Activated CD8-positive, alpha-beta memory T cell treated with anti-CD3 and anti-CD28 coated beads, Interleukin-2, amount 50 U/mL, for 4 hours (primary cell): ENCODE measurements around the gene ASNSD1.
"Not testable (repeated sequence)": the region's sequence is repeated elsewhere in the genome, so short reads cannot be mapped to it uniquely, and the experiment has no call there.

Experiments used
- DNase-seq: peaks from one replicate; pipeline ENCODE4 v3.0.0-alpha.2; 2020

The ASNSD1 gene

DNA sequence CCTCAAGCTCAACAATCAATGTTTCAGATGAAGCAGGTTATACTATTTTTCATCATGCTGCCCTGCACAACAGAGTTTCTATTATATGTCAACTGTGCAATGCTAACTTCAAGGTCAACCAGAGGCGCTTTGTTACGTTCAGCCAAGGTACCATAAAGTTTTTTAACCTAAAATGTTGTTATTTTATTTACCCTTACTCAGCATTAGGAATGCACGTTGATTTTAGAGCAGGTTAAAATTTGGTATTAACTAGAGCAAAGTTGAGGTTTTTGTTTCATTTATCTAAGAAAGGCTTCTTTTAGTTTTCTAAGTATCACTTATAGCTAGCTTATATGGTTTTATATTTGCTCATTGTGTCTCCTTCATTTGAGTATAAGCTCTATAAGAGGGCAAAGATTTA lies 35.0 kb downstream of the ASNSD1 start:
- no peak for DNase-seq

DNA sequence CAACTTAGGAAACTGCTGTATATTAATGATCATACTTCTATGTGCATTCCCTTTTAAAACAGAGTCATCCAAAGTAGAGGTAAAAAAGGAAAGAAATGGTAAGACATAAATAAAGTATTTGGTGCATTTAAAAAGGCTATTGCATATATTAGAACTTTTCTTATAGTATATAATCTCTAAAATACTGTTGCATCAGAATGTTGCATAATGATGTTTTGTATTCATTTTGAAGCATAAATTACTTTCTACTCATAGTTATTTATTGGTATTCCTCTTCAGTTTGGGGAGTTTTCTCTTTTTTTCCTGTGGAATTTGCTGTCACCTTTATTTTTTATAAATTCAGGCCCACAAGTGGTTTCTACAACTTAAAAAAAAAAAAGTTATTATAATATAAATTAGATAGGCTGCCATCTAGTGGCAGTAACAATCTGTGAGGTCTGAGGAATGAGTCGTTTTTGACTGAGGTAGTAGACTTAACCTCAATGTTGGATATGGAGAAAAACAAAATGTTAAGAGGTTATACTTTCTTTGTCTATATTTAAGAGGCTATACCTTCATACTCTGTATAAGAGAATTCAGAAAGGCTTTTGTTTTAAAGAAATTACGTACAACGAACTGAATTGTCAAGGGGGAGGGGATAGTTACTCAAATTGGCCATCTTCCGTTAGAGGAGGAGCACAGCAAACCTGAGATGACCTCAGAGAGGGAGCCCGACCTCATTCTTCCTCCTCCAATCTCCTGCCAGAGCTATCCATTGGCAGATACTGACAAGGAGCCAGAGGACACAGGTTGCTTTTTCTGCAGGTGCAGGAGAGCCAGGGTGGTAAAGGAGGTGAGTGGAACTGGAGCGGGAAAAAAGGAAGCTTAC lies 37.0 kb downstream of the ASNSD1 start:
- DNase-seq: peak; percentile 18

DNA sequence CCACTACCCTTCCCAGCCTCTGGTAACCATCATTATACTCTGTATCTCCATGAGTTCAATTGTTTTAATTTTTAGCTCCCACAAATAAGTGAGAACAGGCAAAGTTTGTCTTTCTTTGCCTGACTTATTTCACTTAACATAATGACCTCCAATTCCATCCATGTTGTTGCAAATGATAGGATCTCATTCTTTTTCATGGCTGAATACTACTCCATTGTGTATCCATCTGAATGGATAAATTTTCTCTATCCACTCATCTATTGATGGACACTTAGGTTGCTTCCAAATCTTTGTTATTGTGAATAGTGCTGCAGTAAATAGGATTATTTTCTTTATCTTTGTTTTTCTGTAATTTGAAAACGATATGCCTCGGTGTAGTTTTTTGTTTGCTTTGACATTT lies 39.4 kb downstream of the ASNSD1 start:
- no peak for DNase-seq

DNA sequence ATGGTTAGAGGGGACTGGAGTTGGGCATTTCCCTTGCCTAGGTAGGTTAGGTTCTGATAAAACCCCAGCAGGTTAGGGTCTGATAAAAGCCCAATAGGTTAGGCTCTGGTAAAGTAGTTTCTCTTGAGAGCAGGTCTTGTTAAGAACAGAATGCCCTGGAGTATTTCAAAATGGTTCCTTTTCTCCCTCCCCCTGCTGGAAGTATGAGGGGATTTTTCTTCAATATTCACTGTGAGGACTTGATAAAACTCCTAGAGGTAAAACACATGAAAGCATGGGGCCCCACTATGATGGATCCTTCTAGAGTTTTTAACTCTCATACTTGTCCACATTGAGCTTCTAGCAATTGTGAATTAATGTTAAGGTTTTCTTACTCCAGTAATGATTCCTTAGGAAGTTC lies 40.8 kb downstream of the ASNSD1 start:
- no peak for DNase-seq

DNA sequence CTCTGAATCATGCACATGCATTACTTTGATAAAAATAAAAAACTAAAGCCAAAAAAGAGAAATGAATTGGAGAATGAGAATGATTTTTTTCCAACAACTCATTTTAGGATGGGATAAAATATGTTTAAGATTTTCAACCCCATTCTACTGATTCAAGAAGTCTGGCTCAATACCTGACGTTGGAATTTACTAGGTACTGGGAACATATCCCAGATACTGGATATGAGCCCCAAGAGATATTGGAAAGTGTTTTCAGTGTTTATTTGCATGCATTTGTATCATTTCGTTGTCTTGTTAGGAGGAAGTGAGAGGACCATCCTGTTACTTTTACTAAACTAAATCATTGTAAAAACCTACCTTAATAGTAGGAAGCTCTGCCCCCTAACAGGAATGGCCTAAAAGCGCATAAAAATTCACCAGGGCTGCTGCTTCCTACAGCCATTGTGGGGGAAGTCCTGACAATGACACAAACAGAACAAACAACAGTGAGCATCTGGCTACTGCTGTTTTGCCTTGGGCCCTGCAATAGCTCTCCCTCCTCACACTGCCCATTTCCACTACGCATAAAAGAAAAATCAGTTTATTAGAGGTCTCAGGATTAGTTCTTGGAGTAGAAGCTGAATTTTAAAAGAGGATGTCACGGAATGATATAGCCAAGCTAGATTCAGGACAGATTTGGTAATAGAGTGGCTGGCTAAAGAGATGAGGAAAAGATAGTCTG lies 48.4 kb downstream of the ASNSD1 start:
- DNase-seq: no peak

DNA sequence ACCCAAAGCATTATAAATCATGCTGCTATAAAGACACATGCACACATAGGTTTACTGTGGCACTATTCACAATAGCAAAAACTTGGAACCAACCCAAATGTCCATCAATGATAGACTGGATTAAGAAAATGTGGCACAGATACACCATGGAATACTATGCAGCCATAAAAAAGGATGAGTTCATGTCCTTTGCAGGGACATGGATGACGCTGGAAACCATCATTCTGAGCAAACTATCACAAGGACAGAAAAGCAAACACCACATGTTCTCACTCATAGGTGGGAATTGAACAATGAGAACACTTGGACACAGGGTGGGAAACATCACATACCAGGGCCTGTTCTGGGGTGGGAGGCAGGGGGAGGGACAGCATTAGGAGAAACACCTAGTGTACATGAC lies 56.3 kb downstream of the ASNSD1 start:
- not testable (repeated sequence) for DNase-seq

DNA sequence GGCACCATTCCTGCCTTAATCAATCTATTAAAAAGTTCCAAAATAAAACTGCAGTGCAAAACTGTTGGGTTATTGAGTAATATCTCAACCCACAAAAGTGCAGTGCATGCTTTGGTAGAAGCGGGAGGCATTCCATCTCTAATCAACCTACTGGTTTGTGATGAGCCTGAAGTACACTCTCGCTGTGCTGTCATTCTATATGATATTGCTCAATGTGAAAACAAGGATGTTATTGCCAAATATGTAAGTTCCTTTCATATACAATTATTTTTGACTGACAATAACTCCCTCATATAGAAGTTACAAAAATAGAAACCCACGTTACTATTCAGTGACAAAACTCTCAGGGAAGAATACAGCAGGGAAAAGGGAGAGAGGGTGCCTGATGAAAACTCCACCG lies 58.3 kb downstream of the ASNSD1 start:
- DNase-seq: no peak
